GM21515 (cell line): ENCODE data around the gene SLC27A6.
"Not testable (repeated sequence)": the region's sequence is repeated elsewhere in the genome, so short reads cannot be mapped to it uniquely, and the experiment has no call there.

ENCODE experiments used
- ATAC-seq: cut with Tn5 transposase; IDR thresholded peaks from one replicate; pipeline ENCODE4 v1.9.1; 2021; ENCODE audit not compliant: unreplicated experiment

Gene SLC27A6, protein sequence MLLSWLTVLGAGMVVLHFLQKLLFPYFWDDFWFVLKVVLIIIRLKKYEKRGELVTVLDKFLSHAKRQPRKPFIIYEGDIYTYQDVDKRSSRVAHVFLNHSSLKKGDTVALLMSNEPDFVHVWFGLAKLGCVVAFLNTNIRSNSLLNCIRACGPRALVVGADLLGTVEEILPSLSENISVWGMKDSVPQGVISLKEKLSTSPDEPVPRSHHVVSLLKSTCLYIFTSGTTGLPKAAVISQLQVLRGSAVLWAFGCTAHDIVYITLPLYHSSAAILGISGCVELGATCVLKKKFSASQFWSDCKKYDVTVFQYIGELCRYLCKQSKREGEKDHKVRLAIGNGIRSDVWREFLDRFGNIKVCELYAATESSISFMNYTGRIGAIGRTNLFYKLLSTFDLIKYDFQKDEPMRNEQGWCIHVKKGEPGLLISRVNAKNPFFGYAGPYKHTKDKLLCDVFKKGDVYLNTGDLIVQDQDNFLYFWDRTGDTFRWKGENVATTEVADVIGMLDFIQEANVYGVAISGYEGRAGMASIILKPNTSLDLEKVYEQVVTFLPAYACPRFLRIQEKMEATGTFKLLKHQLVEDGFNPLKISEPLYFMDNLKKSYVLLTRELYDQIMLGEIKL

GRCh38 chr5:128965011-128965637 is at the start of gene SLC27A6:
SLC27A6 (plus strand) TSS chr5:128965488; CDS start chr5:128966138, 650 bp downstream.
- no peak for ATAC-seq

DNA sequence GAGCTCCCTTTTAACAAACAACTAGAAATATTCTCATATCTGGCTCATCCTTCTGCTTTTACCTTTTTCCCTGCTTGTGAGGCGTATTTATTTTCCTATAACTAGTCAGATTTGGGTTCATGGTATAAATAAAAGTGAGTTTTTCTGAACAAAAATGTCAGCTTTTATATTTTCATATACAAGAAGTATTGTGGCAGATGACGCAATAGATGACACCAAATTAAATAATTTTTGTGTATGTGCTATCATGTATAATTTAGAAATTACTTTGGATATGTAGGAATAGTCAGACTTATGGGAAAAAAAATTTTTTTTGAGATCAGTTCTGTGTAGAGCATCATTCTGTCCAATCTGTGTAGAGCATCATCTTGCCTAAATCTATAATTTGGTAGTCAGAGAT is 45.7 kb upstream of the SLC27A6 start:
- no peak for ATAC-seq

GRCh38 chr5:128920345-128921215 is 44.7 kb upstream of the SLC27A6 start:
- no peak for ATAC-seq

DNA sequence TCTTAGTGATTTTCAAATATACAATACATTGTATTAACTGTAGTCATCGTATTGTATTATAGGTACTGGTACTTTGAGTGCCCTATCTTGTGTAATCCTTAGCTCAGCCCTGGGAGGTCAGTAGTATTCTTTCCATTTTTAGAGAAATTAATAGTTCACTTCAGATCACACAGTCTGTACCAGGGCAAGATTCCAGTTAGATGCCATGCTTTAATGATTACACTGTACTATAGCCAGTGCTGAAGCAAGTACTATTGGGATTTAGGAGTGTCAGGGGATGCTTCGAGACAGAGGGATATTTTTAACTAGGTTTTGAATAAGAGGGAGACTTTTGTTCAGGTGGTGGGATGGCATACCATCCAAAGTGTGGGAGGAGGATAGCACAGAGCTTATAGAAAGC is 41.0 kb upstream of the SLC27A6 start:
- ATAC-seq, result no peak

GRCh38 chr5:128925973-128926372 is 39.3 kb upstream of the SLC27A6 start:
- ATAC-seq, result no peak

DNA sequence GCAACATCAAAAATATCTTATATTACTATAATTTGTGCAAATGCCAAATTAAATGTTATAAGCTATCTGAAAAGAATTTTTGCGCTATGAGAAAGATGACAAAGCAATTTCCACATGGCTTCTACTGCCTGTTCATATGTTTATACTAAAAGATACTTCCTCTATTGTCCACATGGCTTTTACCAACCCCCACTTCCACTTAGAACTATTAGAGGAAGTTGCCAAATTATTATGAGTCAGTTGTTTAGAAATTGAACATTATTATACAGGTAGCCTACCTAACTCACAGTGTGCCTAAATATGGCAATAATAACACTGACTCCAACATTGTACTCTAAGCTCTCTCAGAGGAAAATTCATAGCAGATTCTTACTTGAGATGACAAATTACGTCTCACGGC is 37.6 kb upstream of the SLC27A6 start:
- no peak for ATAC-seq

GRCh38 chr5:128932232-128932631 is 33.1 kb upstream of the SLC27A6 start:
- ATAC-seq, result not testable (repeated sequence)

DNA sequence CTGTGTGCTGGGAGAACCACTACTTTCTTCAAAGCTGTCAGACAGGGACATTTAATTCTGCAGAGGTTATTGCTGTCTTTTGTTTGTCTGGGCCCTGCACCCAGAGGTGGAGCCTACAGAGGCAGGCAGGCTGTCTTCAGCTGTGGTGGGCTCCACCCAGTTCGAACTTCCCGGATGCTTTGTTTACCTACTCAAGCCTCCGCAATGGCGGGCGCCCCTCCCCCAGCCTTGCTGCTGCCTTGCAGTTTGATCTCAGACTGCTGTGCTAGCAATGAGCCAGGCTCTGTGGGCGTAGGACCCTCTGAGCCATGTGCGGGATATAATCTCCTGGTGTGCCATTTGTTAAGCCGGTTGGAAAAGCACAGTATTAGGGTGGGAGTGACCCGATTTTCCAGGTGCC is 22.2 kb upstream of the SLC27A6 start:
- ATAC-seq, result not testable (repeated sequence)

- ATAC-seq, result no peak
Observed at GRCh38 chr5:128949847-128950546, 15.3 kb upstream of the SLC27A6 start.

DNA sequence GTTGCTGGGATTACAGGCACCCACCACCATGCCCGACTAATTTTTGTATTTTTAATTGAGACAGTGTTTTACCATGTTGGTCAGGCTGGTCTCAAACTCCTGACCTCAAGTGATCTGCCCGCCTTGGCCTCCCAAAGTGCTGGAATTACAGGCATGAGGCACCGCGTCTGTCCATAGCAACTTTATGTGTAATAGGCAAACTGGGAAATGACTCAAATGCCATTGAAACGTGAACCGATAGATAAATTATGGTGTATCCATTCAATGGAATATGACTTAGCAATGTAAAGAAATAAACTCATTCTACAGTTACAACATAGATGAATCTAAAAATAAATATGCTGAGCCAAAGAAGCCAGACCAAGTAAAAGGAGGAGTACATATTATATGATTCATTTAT is 14.0 kb upstream of the SLC27A6 start:
- not testable (repeated sequence) for ATAC-seq

- ATAC-seq, result no peak
Observed at GRCh38 chr5:128956164-128956563, 9.1 kb upstream of the SLC27A6 start.

- no peak for ATAC-seq
Observed at GRCh38 chr5:128962211-128962610, 3.1 kb upstream of the SLC27A6 start.

GRCh38 chr5:128965638-128966302 is 482 bp downstream of the SLC27A6 start:
- no peak for ATAC-seq

- no peak for ATAC-seq
Observed at GRCh38 chr5:128966375-128966774, 1.1 kb downstream of the SLC27A6 start.

DNA sequence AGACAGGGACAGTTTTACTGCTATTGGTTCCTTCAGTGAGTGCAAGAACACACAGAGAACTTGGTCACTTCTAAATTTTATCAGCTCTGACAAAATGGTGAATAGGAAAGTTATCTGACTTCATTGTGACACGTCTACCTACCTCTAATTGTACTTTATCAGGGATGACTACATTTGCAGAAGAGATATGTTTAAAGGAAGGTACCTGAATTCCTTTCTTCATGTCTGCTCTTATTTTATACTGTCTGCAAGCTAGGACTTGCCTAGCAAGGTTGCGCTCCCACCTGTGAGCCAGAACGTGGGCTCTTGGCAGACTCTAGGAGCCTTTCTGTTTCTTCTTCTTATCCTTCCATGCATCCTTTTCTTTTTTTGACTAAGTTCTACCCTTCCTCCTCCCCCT is 1.6 kb downstream of the SLC27A6 start:
- no peak for ATAC-seq

- no peak for ATAC-seq
Observed at GRCh38 chr5:128973244-128973643, 8.0 kb downstream of the SLC27A6 start.

DNA sequence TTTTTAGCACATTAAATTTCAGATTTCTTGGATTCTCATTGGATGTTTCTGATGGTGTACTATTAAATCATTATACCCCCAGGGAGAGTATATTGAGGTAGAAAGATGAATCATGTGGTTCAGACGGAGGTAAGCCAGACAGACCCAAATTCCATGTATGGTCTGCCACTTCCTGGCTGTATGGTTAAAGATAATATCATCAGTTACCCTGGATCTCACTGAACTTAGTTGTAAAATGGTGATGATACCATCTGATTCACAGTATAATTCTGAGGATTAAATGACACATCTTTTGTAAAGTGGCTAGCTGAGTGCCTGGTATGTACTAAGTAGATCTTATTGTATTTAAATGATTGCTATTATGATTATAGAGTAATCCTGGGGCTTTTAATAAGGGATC is 9.3 kb downstream of the SLC27A6 start:
- no peak for ATAC-seq

GRCh38 chr5:128979761-128980160 is 14.5 kb downstream of the SLC27A6 start:
- ATAC-seq, result no peak

GRCh38 chr5:128980917-128981316 is 15.6 kb downstream of the SLC27A6 start:
- ATAC-seq, result no peak

- no peak for ATAC-seq
Observed at GRCh38 chr5:128984480-128984879, 19.2 kb downstream of the SLC27A6 start.
